Jurkat, Clone E6-1 (cell line): Measurements from ENCODE around the gene SELENOI. TPM values are rescaled to one million over a fixed set of nuclear protein-coding genes. Genes with fewer than 3 reads are reported as not detected.
"Not testable (repeated sequence)": the region's sequence is repeated elsewhere in the genome, so short reads cannot be mapped to it uniquely, and the experiment has no call there.

Source experiments
- DNase-seq: peaks from one replicate; pipeline ENCODE4 v3.0.0-alpha.2; 2011; ENCODE audit warnings: low read depth, low spot score
- H3K4me3 ChIP-seq: 2 replicates; pipeline ENCODE4 v1.5.1; 2011; ENCODE audit warnings: mild to moderate bottlenecking, low read length, control low read depth, moderate library complexity
- polyA plus RNA-seq: library from polyadenylated mRNA; unstranded; fragments of >200 nt; gene quantifications from one replicate; pipeline ENCODE4 v1.2.1, GENCODE V29; 2012; ENCODE audit warnings: missing spikeins; ENCODE audit not compliant: insufficient read length, insufficient read depth

The SELENOI gene
- 10.6 TPM for polyA plus RNA-seq

DNA sequence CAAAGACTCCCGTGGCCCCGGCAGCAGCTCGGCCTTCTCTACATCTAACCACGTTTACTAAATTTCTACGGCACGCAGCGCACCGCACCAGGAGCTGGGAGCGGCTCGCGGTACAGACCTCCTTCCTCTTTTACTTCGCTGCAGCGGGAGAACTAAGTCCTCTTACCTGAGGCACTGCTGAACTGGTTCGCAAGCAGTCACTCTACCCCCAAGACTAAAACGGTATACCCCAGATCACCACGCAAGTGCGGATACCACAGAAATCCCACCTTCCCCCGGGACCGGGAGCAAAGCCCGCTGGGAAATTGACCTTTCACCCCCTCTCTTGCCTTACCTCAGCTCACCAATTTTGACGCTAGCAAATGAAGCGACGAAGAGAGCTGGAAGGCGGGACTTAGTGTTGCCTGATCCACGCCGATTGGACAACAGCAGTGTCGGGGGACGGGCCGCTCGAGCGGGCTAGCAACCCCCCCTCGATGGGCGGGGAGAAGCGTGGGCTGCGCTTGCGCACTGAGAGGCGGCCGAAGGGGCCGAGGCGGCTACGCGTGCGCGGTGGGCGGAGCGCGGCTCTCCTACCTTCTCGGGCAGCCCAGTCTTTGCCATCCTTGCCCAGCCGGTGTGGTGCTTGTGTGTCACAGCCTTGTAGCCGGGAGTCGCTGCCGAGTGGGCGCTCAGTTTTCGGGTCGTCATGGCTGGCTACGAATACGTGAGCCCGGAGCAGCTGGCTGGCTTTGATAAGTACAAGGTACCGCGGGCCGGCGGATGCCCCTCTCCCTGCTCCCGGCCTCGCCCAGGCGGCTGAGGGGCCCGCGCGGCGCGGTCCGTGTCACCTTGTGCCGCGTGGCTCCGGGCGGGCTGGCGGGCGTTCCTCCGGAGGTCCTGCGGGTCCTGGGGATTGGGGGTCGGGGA lies at the start of gene SELENOI:
TSS of gene SELENOI (plus strand) at position 599 of the 909 bp plus-strand sequence. CDS start at position 689, 90 bp downstream.
- peak within 1 kb of the TSS; percentile 78 for H3K4me3 ChIP-seq
- peak; percentile 99 for DNase-seq

DNA sequence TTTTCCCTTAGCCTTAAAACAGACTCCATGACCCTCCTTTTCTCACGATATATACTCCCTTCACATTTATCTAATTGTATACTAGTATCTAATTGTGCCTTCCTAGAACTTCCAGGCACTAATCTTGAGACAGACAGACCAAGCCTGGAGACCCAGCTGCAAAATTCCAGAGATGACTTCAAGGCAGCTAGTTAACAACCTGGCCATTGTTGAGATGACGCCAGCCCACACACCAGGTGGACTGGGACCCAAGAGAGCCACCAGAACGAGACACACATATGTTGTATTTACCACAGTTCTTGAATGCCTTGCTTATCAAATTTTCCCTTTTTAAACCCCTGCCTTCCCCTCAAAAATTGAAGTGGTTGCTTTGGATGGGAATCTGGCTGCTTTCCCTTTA lies 48.9 kb upstream of the SELENOI start:
- no peak for DNase-seq
- H3K4me3 ChIP-seq: no peak overlapping the region

GRCh38 chr2:26298286-26298637 lies 47.7 kb upstream of the SELENOI start:
- DNase-seq: no peak
- H3K4me3 ChIP-seq: no peak overlapping the region

GRCh38 chr2:26298638-26299393 lies 47.1 kb upstream of the SELENOI start:
- DNase-seq: no peak

DNA sequence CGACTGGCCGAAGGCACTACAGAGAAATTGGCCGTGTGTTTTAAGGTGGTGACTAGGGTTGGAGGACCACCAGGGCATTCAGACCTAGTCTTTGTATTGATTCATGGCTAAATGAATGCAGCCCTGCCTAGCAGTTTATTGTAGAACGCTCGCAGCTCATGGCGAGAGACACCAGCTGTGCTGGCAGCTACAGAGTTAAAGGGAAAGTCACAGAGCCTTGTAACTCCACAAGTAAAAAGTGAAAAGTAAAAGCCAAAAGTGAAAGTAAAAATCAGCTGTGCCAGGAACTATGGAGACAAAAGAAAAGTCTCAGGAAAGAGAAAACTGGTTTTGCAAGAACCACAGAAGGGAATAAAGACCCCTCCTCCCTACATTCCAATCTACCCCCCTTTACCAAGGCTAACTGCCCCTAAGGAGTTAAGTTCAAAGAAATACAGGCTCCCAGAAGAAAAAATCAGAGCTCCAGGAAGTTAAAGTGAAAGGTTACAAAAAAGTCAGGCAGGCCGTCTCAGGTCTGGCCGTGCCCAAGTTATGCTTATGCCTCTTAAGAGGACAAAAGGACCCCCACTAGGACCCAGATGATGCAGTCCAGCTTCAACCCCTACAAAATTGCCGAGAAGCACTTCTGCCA lies 46.4 kb upstream of the SELENOI start:
- peak; percentile 19 for DNase-seq

More at GRCh38 chr2:26298638-26299393, 47.1 kb upstream of the SELENOI start:
- no peak overlapping the region for H3K4me3 ChIP-seq

DNA sequence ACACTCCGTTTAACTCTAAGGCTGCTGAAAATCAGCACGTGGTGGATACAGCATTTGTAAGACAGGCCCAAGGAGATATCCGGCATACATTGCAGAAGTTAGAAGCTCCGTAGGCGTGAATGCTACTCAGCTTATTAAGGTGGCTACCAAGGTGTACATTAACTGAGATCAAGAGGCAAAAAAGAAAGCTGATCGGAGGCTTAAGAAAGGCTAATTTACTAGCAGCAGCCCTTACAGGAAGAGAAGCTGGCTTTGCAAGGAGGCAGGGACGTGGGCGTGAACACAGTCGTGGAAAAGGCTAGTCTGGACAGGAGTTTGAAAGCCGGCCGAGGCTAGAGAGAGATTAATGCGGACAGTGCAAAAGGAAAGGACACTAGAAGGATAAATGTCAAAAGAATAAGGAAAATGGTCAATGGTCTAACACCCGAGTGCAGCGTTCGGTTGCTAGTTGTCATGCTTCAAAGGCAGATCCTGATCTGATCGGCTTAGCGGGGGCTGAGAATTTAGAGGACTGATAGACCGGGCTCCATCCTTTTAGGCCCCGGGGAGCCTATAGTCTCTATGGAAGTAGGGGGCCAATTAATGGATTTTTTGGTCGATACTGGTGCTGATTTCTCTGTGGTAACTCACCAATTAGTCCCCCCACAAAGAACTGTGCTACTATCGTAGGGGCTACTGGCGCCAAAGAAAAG lies 45.6 kb upstream of the SELENOI start:
- H3K4me3 ChIP-seq: no peak overlapping the region

More for the DNA sequence above, 46.4 kb upstream of the SELENOI start:
- peak overlapping the region; percentile 8; the same call in 1 of the 2 replicates for H3K4me3 ChIP-seq

GRCh38 chr2:26302846-26303245 lies 43.1 kb upstream of the SELENOI start:
- H3K4me3 ChIP-seq: no peak overlapping the region
- DNase-seq: no peak

More for the DNA sequence above, 45.6 kb upstream of the SELENOI start:
- DNase-seq: no peak

DNA sequence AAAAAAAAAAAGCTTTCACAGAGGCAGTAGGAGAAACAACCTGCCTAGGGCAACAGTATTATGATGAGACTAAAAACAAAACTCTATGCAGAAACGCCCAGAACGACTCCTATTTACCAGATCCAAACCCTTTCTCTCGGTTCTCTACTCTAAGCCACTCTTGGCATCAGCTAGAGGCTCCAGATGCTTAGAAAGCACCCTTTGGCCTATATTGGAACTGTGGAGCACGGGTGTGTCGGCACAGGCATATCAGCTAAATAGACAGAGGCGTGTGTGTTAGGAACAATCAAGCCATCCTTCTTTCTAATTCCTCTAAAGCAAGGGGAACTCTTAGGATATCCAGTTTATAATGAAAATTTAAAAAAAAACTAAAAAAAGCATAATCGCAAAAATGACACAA lies 40.8 kb upstream of the SELENOI start:
- not testable (repeated sequence) for DNase-seq, H3K4me3 ChIP-seq

GRCh38 chr2:26305540-26305939 lies 40.4 kb upstream of the SELENOI start:
- no peak for DNase-seq
- no peak overlapping the region for H3K4me3 ChIP-seq

GRCh38 chr2:26309921-26310320 lies 36.0 kb upstream of the SELENOI start:
- H3K4me3 ChIP-seq: no peak overlapping the region
- DNase-seq: no peak

DNA sequence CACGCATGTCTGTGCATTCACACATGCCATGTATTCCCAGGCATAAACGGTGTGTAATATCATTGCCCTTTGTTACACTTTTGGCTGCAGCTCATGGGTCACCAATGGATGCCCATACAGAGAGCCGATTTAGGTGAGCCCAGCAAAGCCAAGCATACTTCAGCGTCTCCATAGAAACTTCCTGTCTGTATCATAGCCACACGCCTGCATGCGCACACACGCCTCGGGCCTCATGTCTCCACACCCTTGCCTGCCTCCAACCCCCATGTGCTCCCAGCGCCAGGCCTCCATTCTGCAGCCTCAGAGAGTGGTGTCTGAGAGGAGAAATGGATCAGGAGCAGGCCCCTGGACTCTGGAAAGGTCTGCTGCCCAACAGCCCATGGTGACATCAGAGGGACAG lies 33.5 kb upstream of the SELENOI start:
- H3K4me3 ChIP-seq: no peak overlapping the region
- DNase-seq: no peak

DNA sequence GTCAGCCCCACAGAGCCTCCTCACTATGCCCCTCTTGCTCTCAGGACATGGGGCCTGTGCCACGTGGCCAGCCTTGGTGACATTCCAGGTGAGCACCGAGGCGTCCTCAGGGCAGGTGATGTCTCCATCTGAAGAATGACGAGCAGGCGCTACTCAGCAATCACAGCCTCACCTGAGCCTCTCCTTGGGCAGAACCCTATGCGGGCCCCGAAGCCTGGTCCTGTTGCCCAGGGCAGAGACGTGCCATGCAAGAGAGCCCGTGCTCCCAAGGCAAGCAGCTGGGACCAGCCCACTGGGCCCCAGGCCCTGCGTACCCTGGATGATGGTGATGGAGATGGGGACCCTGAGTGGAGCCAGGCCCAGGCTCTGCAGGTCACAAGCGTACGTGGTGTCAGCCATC lies 32.5 kb upstream of the SELENOI start:
- no peak overlapping the region for H3K4me3 ChIP-seq
- DNase-seq: no peak

DNA sequence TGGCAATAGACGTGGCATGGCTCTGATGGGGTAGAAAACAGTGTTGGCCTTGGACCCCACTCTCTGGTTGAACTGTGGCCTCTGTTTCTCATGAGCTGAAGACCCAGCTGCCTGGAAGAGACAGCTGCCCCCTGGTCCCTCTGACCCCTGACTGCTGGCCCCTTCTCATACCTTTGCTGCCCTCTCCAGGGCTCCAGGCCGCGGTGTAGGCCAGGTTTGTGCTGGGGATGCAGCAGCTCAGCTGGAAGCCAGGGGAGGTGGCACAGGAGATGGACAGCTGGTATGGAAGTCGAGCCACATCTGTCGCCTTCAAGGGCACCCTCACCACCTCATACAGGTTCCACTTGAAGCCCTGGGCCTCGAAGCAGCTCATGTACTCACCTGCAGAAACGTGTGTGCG lies 31.7 kb upstream of the SELENOI start:
- H3K4me3 ChIP-seq: no peak overlapping the region
- no peak for DNase-seq

DNA sequence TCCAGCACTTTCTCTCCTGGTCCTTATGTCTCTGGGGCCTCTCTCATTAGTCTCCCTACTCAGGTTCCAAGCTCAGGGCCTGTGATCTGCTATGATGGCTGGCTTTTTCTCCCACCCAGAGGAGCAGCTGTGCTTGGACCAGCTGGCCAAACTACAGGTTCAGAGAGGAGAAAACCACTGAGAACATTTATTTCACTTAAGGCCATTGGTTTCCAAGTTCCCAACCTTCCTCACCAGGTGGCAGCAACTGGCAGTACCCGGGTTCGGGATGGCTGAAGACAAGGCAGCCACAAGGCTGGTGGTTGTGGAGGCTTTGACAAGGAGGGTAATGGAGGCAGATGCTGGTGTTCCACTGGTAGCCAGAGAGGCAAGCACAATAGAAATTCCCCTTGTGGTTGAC lies 29.9 kb upstream of the SELENOI start:
- H3K4me3 ChIP-seq: no peak overlapping the region
- DNase-seq: peak; percentile 16

- no peak overlapping the region for H3K4me3 ChIP-seq
- DNase-seq: no peak
Measured at GRCh38 chr2:26316845-26317244, 29.1 kb upstream of the SELENOI start.

- DNase-seq: no peak
- no peak overlapping the region for H3K4me3 ChIP-seq
Measured at GRCh38 chr2:26317377-26318105, 28.4 kb upstream of the SELENOI start.

- DNase-seq: no peak
- H3K4me3 ChIP-seq: no peak overlapping the region
Measured at GRCh38 chr2:26318950-26319349, 27.0 kb upstream of the SELENOI start.

DNA sequence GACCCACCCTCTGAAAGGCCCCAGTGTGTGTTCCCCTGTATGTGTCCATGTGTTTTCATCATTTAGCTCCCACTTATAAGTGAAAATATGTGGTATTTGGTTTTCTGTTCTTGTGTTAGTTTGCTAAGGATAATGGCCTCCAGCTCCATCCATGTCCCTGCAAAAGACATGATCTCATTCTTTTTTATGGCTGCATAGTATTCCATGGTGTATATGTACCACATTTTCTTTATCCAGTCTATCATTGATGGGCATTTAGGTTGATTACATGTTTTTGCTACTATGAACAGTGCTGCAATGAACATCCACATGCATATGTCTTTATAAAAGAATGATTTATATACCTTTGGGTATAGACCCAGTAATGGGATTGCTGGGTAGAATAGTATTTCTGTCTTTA lies 21.5 kb upstream of the SELENOI start:
- not testable (repeated sequence) for H3K4me3 ChIP-seq, DNase-seq
